IPS DF 6.9 (cell line): ENCODE results near the gene DHX57.
"Not testable (repeated sequence)": the region's sequence is repeated elsewhere in the genome, so short reads cannot be mapped to it uniquely, and the experiment has no call there.

Experiments used
- DNase-seq: peaks from one replicate; pipeline ENCODE4 v3.0.0-alpha.2; 2013; ENCODE audit warnings: low read depth, low spot score
- H3K27ac ChIP-seq: one replicate; pipeline ENCODE4 v1.5.1; 2013; ENCODE audit warnings: low read length, control low read depth
- H3K27me3 ChIP-seq: 2 replicates; pipeline ENCODE4 v1.6.1; 2013; ENCODE audit warnings: mild to moderate bottlenecking, low read length; ENCODE audit not compliant: control insufficient read depth, insufficient read depth
- H3K36me3 ChIP-seq: 2 replicates; pipeline ENCODE4 v1.6.1; 2013; ENCODE audit warnings: low read length; ENCODE audit not compliant: control insufficient read depth, insufficient read depth
- H3K4me1 ChIP-seq: 2 replicates; pipeline ENCODE4 v1.6.1; 2013; ENCODE audit warnings: low read length; ENCODE audit not compliant: control insufficient read depth, insufficient read depth
- H3K4me3 ChIP-seq: 2 replicates; pipeline ENCODE4 v1.5.1; 2013; ENCODE audit warnings: mild to moderate bottlenecking, low read length
- H3K9me3 ChIP-seq: 2 replicates; pipeline ENCODE4 v1.6.1; 2013; ENCODE audit warnings: low read length, inconsistent platforms; ENCODE audit not compliant: control insufficient read depth, insufficient read depth
- WGBS: extraction: QIAGEN DNeasy Blood & Tissue Kit; methylation state at CpG from one replicate; pipeline ENCODE4 v1.1.7; 2013; ENCODE audit warnings: mixed read lengths, missing lambda C conversion rate; ENCODE audit not compliant: insufficient read length, insufficient coverage; 5-methylcytosine and 5-hydroxymethylcytosine counted together

Gene DHX57

GRCh38 chr2:38829971-38830370 lies 45.8 kb downstream of the DHX57 start:
- H3K36me3 ChIP-seq: no peaks in the 10 kb centered on the region

GRCh38 chr2:38828460-38828859 lies 47.3 kb downstream of the DHX57 start:
- no peak for DNase-seq
- Histone ChIP-seq H3K36me3 (no peaks in the 10 kb centered on the region; the same call in 1 of the 2 replicates), H3K27me3 (no peaks in the 10 kb centered on the region), H3K4me3 (no peak overlapping the region), H3K27ac (no peak overlapping the region), H3K4me1 (no peaks in the 10 kb centered on the region), H3K9me3 (no peaks in the 10 kb centered on the region)
- WGBS: no CpG with 5 or more reads among the region's 4 CpGs

More at GRCh38 chr2:38829971-38830370, 45.8 kb downstream of the DHX57 start:
- H3K9me3 ChIP-seq: no peaks in the 10 kb centered on the region
- no peaks in the 10 kb centered on the region for H3K4me1 ChIP-seq
- DNase-seq: no peak
- H3K27me3 ChIP-seq: no peaks in the 10 kb centered on the region
- H3K27ac ChIP-seq: no peak overlapping the region
- no CpG with 5 or more reads among the region's 1 CpG for WGBS
- no peak overlapping the region for H3K4me3 ChIP-seq

GRCh38 chr2:38827539-38828145 lies 48.1 kb downstream of the DHX57 start:
- H3K27ac ChIP-seq, H3K4me1 ChIP-seq, H3K9me3 ChIP-seq, H3K4me3 ChIP-seq, H3K27me3 ChIP-seq, H3K36me3 ChIP-seq, DNase-seq: not testable (repeated sequence)
- no CpG with 5 or more reads among the region's 10 CpGs for WGBS

- WGBS: no CpG with 5 or more reads among the region's 2 CpGs
- DNase-seq: no peak
- no peaks in the 10 kb centered on the region for H3K4me1 ChIP-seq
- peaks cover 3% of the 10 kb centered on the region; the same call in 1 of the 2 replicates for H3K36me3 ChIP-seq
- H3K9me3 ChIP-seq: no peaks in the 10 kb centered on the region
- H3K27me3 ChIP-seq: no peaks in the 10 kb centered on the region
- H3K27ac ChIP-seq: no peak overlapping the region
- no peak overlapping the region for H3K4me3 ChIP-seq
These were observed 49.8 kb downstream of the DHX57 start for GRCh38 chr2:38825956-38826355.

GRCh38 chr2:38824906-38825305 lies 50.8 kb downstream of the DHX57 start:
- Histone ChIP-seq H3K4me1 (no peaks in the 10 kb centered on the region), H3K9me3 (no peaks in the 10 kb centered on the region), H3K4me3 (no peak overlapping the region), H3K27me3 (no peaks in the 10 kb centered on the region), H3K36me3 (peaks cover 3% of the 10 kb centered on the region; the same call in 1 of the 2 replicates), H3K27ac (no peak overlapping the region)
- no peak for DNase-seq
- 100% methylated on average over 1 of the region's 2 CpGs for WGBS

- Histone ChIP-seq H3K27ac (no peak overlapping the region), H3K4me1 (no peaks in the 10 kb centered on the region), H3K36me3 (peaks cover 3% of the 10 kb centered on the region; the same call in 1 of the 2 replicates), H3K27me3 (no peaks in the 10 kb centered on the region), H3K9me3 (no peaks in the 10 kb centered on the region), H3K4me3 (no peak overlapping the region)
- no CpG with 5 or more reads among the region's 5 CpGs for WGBS
- DNase-seq: no peak
These were observed 52.3 kb downstream of the DHX57 start for GRCh38 chr2:38823386-38823785.

GRCh38 chr2:38818565-38818964 lies 57.2 kb downstream of the DHX57 start:
- Histone ChIP-seq H3K9me3 (no peaks in the 10 kb centered on the region), H3K36me3 (peaks cover 6% of the 10 kb centered on the region; the same call in 1 of the 2 replicates), H3K4me3 (no peak overlapping the region), H3K27me3 (no peaks in the 10 kb centered on the region), H3K27ac (no peak overlapping the region), H3K4me1 (no peaks in the 10 kb centered on the region)
- no CpG with 5 or more reads among the region's 6 CpGs for WGBS
- no peak for DNase-seq

- Histone ChIP-seq H3K4me1 (no peaks in the 10 kb centered on the region), H3K27me3 (no peaks in the 10 kb centered on the region), H3K36me3 (peaks cover 5% of the 10 kb centered on the region; the same call in 1 of the 2 replicates), H3K27ac (no peak overlapping the region), H3K9me3 (no peaks in the 10 kb centered on the region), H3K4me3 (no peak overlapping the region)
- no peak for DNase-seq
- WGBS: no CpG with 5 or more reads among the region's 4 CpGs
These were observed 59.8 kb downstream of the DHX57 start for GRCh38 chr2:38815936-38816335.

- H3K4me3 ChIP-seq: no peak overlapping the region
- H3K27ac ChIP-seq: no peak overlapping the region
- no peak for DNase-seq
- H3K27me3 ChIP-seq: no peaks in the 10 kb centered on the region
- peaks cover 5% of the 10 kb centered on the region for H3K36me3 ChIP-seq
- H3K4me1 ChIP-seq: no peaks in the 10 kb centered on the region
- no CpG with 5 or more reads among the region's 7 CpGs for WGBS
- no peaks in the 10 kb centered on the region for H3K9me3 ChIP-seq
These were observed 65.2 kb downstream of the DHX57 start for GRCh38 chr2:38810488-38810887.

- no peaks in the 10 kb centered on the region for H3K9me3 ChIP-seq
- WGBS: no CpG with 5 or more reads among the region's 1 CpG
- no peak overlapping the region for H3K4me3 ChIP-seq
These were observed 67.1 kb downstream of the DHX57 start for GRCh38 chr2:38808677-38809076.

GRCh38 chr2:38806733-38807059 lies 69.0 kb downstream of the DHX57 start:
- H3K36me3 ChIP-seq: peaks cover 3% of the 10 kb centered on the region; the same call in 1 of the 2 replicates
- no peak overlapping the region for H3K4me3 ChIP-seq
- no peaks in the 10 kb centered on the region for H3K9me3 ChIP-seq
- no peaks in the 10 kb centered on the region for H3K27me3 ChIP-seq
- DNase-seq: no peak
- no peaks in the 10 kb centered on the region for H3K4me1 ChIP-seq
- H3K27ac ChIP-seq: no peak overlapping the region

More at GRCh38 chr2:38808677-38809076, 67.1 kb downstream of the DHX57 start:
- H3K27me3 ChIP-seq: no peaks in the 10 kb centered on the region
- H3K4me1 ChIP-seq: no peaks in the 10 kb centered on the region
- H3K36me3 ChIP-seq: peaks cover 3% of the 10 kb centered on the region
- no peak for DNase-seq
- no peak overlapping the region for H3K27ac ChIP-seq
